Endothelial cell of umbilical vein (primary cell): Measurements from ENCODE around the gene RAB40B. TPM values are rescaled to one million over a fixed set of nuclear protein-coding genes. Genes with fewer than 3 reads are reported as not detected.

Source experiments
- BruUV-seq: library from RNA; stranded (reverse); fragments of 400-500 nt; replicated peaks from 2 replicates; lab custom pipeline; 2021; lab: Mats Ljungman, UMichigan
- CTCF ChIA-PET: fragments of 300-600, 350-600 bp; sonication (Branson Sonifier 250); formaldehyde crosslinking; loops from one replicate; lab custom pipeline; 2021; ENCODE audit warnings: antibody characterized with exemption, inconsistent platforms; lab: Charles Lee
- POLR2A ChIA-PET: fragments of 300-600, 350-600 bp; sonication (Branson Sonifier 250); formaldehyde crosslinking; loops from one replicate; lab custom pipeline; 2021; ENCODE audit warnings: antibody characterized with exemption, inconsistent platforms; lab: Charles Lee
- DNase-seq: peaks from one replicate; pipeline ENCODE4 v3.0.0-alpha.2; 2011; ENCODE audit warnings: low read depth, low spot score
- FAIRE-seq: peaks from 2 replicates; lab custom pipeline; 2011; peaks lifted over from hg19 to GRCh38; lab: Jason Lieb, UNC
- H2AFZ ChIP-seq: 2 replicates; pipeline ENCODE4 v1.6.0; 2012; ENCODE audit warnings: low read depth, low read length, control low read depth, inconsistent platforms
- H3K27ac ChIP-seq: 2 replicates; pipeline ENCODE4 v1.5.1; 2011; ENCODE audit warnings: low read depth, mild to moderate bottlenecking, control low read depth, low read length, moderate library complexity; ENCODE audit not compliant: insufficient read depth
- H3K27me3 ChIP-seq, 2 experiments: 2 replicates each; pipeline versions ENCODE4 v1.6.0 to v1.6.1; 2011; ENCODE audit warnings: low read length in 2 of 2, mixed read lengths in 1 of 2; ENCODE audit not compliant: control insufficient read depth in 2 of 2, insufficient read depth in 2 of 2
- H3K36me3 ChIP-seq, 2 experiments: 2 replicates in 1 of 2; 3 replicates in 1 of 2; pipeline ENCODE4 v1.5.1; 2011; ENCODE audit warnings: low read length in 2 of 2, mild to moderate bottlenecking in 1 of 2, moderate library complexity in 1 of 2; ENCODE audit not compliant: control insufficient read depth in 2 of 2, insufficient read depth in 2 of 2; ENCODE audit errors: extremely low read depth in 1 of 2
- H3K4me1 ChIP-seq: 3 replicates; pipeline ENCODE4 v1.5.1; 2011; ENCODE audit warnings: mild to moderate bottlenecking, low read length; ENCODE audit not compliant: control insufficient read depth, insufficient read depth; ENCODE audit errors: extremely low read depth
- H3K4me2 ChIP-seq: 2 replicates; pipeline ENCODE4 v1.6.1; 2011; ENCODE audit warnings: low read length, control low read depth, mixed read lengths; ENCODE audit not compliant: insufficient read depth
- H3K4me3 ChIP-seq, 3 experiments: fragments of 200-600 bp in 1 of 3; sonication (generic), shearing (Covaris generic) in 1 of 3; replicated peaks in 1 of 3; 2 replicates each; pipeline ENCODE4 v1.5.1; 2011 to 2016; ENCODE audit warnings: control low read depth in 3 of 3, low read length in 3 of 3, mild to moderate bottlenecking in 2 of 3, inconsistent platforms in 1 of 3, low read depth in 1 of 3, moderate library complexity in 1 of 3; ENCODE audit not compliant: insufficient read depth in 1 of 3
- H3K79me2 ChIP-seq: 2 replicates; pipeline ENCODE4 v1.6.0; 2012; ENCODE audit warnings: low read length, inconsistent platforms; ENCODE audit not compliant: control insufficient read depth, insufficient read depth
- H3K9ac ChIP-seq: replicated peaks from 2 replicates; pipeline ENCODE3; 2011; ENCODE audit warnings: low read length, control low read depth; ENCODE audit not compliant: insufficient read depth; ENCODE audit errors: extremely low read depth
- H3K9me1 ChIP-seq: replicated peaks from 3 replicates; pipeline ENCODE4 v1.6.0; 2011; ENCODE audit warnings: mild to moderate bottlenecking, low read length; ENCODE audit not compliant: control insufficient read depth, insufficient read depth; ENCODE audit errors: extremely low read depth
- H3K9me3 ChIP-seq: replicated peaks from 2 replicates; pipeline ENCODE4 v1.5.1; 2012; ENCODE audit warnings: low read length, inconsistent platforms; ENCODE audit not compliant: control insufficient read depth, insufficient read depth
- H4K20me1 ChIP-seq: replicated peaks from 2 replicates; pipeline ENCODE3; 2011; ENCODE audit warnings: mild to moderate bottlenecking, low read length; ENCODE audit not compliant: control insufficient read depth, insufficient read depth; ENCODE audit errors: extremely low read depth
- EZH2 ChIP-seq: IDR thresholded peaks from 2 replicates; pipeline ENCODE4 v1.6.1; 2012; ENCODE audit warnings: borderline replicate concordance, low read depth, mild to moderate bottlenecking, moderate library complexity, low read length, inconsistent platforms; ENCODE audit not compliant: severe bottlenecking
- FOS ChIP-seq: IDR thresholded peaks from 2 replicates; pipeline ENCODE4 v1.6.1; 2011; ENCODE audit warnings: mild to moderate bottlenecking, low read length, moderate library complexity, borderline replicate concordance; ENCODE audit not compliant: insufficient read depth
- GATA2 ChIP-seq: IDR thresholded peaks from 2 replicates; pipeline ENCODE4 v1.7.0; 2011; ENCODE audit warnings: low read depth, mild to moderate bottlenecking, moderate library complexity, mixed read lengths, low read length; ENCODE audit not compliant: insufficient read length, insufficient read depth
- JUN ChIP-seq: IDR thresholded peaks from 2 replicates; pipeline ENCODE4 v1.6.1; 2011; ENCODE audit warnings: borderline replicate concordance, low read depth; ENCODE audit not compliant: insufficient read length, insufficient read depth
- MYC ChIP-seq: IDR thresholded peaks from one replicate; pipeline ENCODE4 v1.6.1; 2011; ENCODE audit warnings: mild to moderate bottlenecking, low read depth, low read length
- POLR2A ChIP-seq: IDR thresholded peaks from 2 replicates; pipeline ENCODE4 v1.6.1; 2012; ENCODE audit warnings: low read depth, mild to moderate bottlenecking, control low read depth, low read length
- POLR2AphosphoS5 ChIP-seq: IDR thresholded peaks from 2 replicates; pipeline ENCODE4 v1.6.1; 2012; ENCODE audit warnings: low read depth, mild to moderate bottlenecking, control low read depth, low read length, moderate library complexity; ENCODE audit not compliant: insufficient read depth
- dilution Hi-C: fragments of 300-500 bp; cut with MboI; formaldehyde crosslinking; loops from one replicate; pipeline ENCODE4 v1.15.0; 2019; ENCODE audit warnings: low sequenced_read_pairs; ENCODE audit not compliant: extremely low pct_ligation_motif_present
- intact Hi-C: fragments of 100-400 bp; cut with micrococcal nuclease; formaldehyde crosslinking; loops from one replicate; pipeline ENCODE4 v1.10.0; 2022
- polyA plus RNA-seq, 4 experiments: library from polyadenylated mRNA; depleted of rRNA in 3 of 4; stranded (reverse) in 3 of 4; unstranded in 1 of 4; fragments of >200 nt; gene quantifications; 2 replicates each; pipeline versions ENCODE4 v1.2.1 to v1.2.3, GENCODE V29; 2011 to 2012; ENCODE audit warnings: missing spikeins in 1 of 4
- total RNA-seq: library from RNA; stranded (reverse); gene quantifications from 2 replicates; pipeline ENCODE4 v1.2.3, GENCODE V29; 2021
- TF ChIP-seq, protein P1 (sequence below): IDR thresholded peaks from 2 replicates; pipeline ENCODE4 v1.6.1; 2011; ENCODE audit not compliant: insufficient read depth, insufficient read length
- TF ChIP-seq, protein P2 (sequence below), 2 donors: IDR thresholded peaks; 1 replicate in 1 of 2; 2 replicates in 1 of 2; pipeline ENCODE4 v1.5.1; 2011; ENCODE audit warnings: low read length in 2 of 2, mild to moderate bottlenecking in 2 of 2, moderate library complexity in 2 of 2, control low read depth in 1 of 2, inconsistent platforms in 1 of 2, low read depth in 1 of 2; ENCODE audit not compliant: insufficient read depth in 1 of 2; ENCODE audit errors: extremely low read depth in 1 of 2

The RAB40B gene
- total and polyA plus RNA-seq, 2 donors (not counting 3 experiments of a cell fraction or from before 2014, with no cell fraction given), result 5.5 to 9.3 TPM

DNA sequence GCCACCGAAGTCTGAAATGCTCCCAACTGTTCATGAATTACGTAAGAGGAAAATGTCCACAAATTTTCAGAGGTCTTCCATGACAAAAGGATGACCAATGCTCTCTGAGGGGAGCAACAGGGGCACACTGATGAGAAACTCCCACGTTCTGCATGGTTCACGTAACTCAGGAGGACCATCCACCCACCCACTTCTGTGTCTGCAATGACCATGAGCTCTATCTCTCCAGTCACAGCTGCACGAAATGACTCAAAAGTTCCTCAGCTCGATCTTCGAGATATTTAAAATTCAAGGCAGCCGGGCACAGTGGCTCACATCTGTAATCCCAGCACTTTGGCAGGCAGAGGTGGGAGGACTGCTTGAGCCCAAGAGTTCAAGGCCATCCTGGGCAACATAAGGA is 66.0 kb downstream of the RAB40B start:
- no peak for TF ChIP-seq EZH2
- TF ChIP-seq, protein P1, sequence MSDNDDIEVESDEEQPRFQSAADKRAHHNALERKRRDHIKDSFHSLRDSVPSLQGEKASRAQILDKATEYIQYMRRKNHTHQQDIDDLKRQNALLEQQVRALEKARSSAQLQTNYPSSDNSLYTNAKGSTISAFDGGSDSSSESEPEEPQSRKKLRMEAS, result no peak
- TF ChIP-seq POLR2A, result no peak
- no peak for TF ChIP-seq POLR2AphosphoS5
- no peak for TF ChIP-seq FOS
- no peak for TF ChIP-seq MYC
- TF ChIP-seq JUN, result no peak
- TF ChIP-seq GATA2, result no peak
- TF ChIP-seq, protein P2, sequence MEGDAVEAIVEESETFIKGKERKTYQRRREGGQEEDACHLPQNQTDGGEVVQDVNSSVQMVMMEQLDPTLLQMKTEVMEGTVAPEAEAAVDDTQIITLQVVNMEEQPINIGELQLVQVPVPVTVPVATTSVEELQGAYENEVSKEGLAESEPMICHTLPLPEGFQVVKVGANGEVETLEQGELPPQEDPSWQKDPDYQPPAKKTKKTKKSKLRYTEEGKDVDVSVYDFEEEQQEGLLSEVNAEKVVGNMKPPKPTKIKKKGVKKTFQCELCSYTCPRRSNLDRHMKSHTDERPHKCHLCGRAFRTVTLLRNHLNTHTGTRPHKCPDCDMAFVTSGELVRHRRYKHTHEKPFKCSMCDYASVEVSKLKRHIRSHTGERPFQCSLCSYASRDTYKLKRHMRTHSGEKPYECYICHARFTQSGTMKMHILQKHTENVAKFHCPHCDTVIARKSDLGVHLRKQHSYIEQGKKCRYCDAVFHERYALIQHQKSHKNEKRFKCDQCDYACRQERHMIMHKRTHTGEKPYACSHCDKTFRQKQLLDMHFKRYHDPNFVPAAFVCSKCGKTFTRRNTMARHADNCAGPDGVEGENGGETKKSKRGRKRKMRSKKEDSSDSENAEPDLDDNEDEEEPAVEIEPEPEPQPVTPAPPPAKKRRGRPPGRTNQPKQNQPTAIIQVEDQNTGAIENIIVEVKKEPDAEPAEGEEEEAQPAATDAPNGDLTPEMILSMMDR (IDR thresholded peaks at IDR 0.05; ENCODE audit: extremely low read depth in 1 of 2, insufficient read depth in 1 of 2, low read depth in 1 of 2, low read length in 2 of 2), result no peak
- no peak overlapping the region for H3K27ac ChIP-seq
- FAIRE-seq (no peak), DNase-seq (no peak)
- H3K9me1 ChIP-seq, result no peaks in the 10 kb centered on the region
- intact Hi-C loops, result no loop called here
- no peaks in the 10 kb centered on the region for H3K9me3 ChIP-seq
- no peak overlapping the region for H3K4me2 ChIP-seq
- no peak overlapping the region for H3K4me3 ChIP-seq
- H3K27me3 ChIP-seq, result no peaks in the 10 kb centered on the region
- POLR2A ChIA-PET, result no interaction called here
- no peak overlapping the region for H3K9ac ChIP-seq
- H2AFZ ChIP-seq, result no peak overlapping the region
- dilution Hi-C loops, result no loop called here
- peaks cover 46% of the 10 kb centered on the region for H3K79me2 ChIP-seq
- BruUV-seq, result no TSS peak
- H3K4me1 ChIP-seq, result no peaks in the 10 kb centered on the region
- H3K36me3 ChIP-seq, result peaks cover 3 to 20% of the 10 kb centered on the region in 2 experiments
- CTCF ChIA-PET, result interaction anchor here (0.9 kb wide), 1 partner anchor 8 kb away, joined by 3 read pairs; no protein-coding TSS in a partner anchor
- peaks cover 1% of the 10 kb centered on the region for H4K20me1 ChIP-seq
